Measurements from ENCODE around the gene DMRTB1. TPM values are rescaled to one million over a fixed set of nuclear protein-coding genes. Genes with fewer than 3 reads are reported as not detected.

The DMRTB1 gene
- total and polyA plus RNA-seq, 2 experiments from 2014 or later, result not detected

DNA sequence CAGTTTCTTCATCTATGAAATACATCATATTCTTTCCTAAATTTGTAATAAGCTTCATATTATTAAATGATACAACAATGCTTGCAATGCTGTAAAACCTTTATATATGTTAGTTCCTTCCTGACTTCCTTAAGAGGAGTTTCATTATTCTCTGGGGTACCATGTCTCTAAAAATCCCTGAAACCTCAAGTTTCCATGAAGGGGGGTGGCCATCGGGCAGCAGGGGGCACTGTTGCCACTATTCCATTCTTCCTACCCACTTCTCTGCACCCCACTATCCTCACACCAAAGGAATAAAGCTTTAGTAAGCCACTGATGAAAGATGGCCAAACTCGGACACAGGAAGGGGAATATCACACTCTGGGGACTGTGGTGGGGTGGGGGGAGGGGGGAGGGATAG is 9.0 kb upstream of the DMRTB1 start:
- H4K20me1 ChIP-seq (ENCODE audit: insufficient read depth, poor library complexity, severe bottlenecking), result no peaks in the 10 kb centered on the region
- no peaks in the 10 kb centered on the region for H3K9me2 ChIP-seq (replicated peaks; ENCODE audit: insufficient read depth)
- H3K9me3 ChIP-seq (ENCODE audit: low read depth), result no peaks in the 10 kb centered on the region
- WGBS (ENCODE audit: low lambda C conversion rate, missing lambda C conversion rate), result 47% methylated on average over 2 of the region's 2 CpGs
- no peak overlapping the region for H3K27ac ChIP-seq
- no peak overlapping the region for H2AFZ ChIP-seq
- no peak overlapping the region for H3K4me3 ChIP-seq
- H3K4me2 ChIP-seq, result no peak overlapping the region
- no peaks in the 10 kb centered on the region for H3K36me3 ChIP-seq (replicated peaks; ENCODE audit: insufficient read depth, low read depth)
- H3K27me3 ChIP-seq, result no peaks in the 10 kb centered on the region
- H3K4me1 ChIP-seq (ENCODE audit: insufficient read depth), result no peaks in the 10 kb centered on the region
- H3K79me2 ChIP-seq, result no peaks in the 10 kb centered on the region
- TF ChIP-seq EZH2 (IDR thresholded peaks at IDR 0.05; ENCODE audit: borderline replicate concordance), result no peak
- TF ChIP-seq, protein P1, sequence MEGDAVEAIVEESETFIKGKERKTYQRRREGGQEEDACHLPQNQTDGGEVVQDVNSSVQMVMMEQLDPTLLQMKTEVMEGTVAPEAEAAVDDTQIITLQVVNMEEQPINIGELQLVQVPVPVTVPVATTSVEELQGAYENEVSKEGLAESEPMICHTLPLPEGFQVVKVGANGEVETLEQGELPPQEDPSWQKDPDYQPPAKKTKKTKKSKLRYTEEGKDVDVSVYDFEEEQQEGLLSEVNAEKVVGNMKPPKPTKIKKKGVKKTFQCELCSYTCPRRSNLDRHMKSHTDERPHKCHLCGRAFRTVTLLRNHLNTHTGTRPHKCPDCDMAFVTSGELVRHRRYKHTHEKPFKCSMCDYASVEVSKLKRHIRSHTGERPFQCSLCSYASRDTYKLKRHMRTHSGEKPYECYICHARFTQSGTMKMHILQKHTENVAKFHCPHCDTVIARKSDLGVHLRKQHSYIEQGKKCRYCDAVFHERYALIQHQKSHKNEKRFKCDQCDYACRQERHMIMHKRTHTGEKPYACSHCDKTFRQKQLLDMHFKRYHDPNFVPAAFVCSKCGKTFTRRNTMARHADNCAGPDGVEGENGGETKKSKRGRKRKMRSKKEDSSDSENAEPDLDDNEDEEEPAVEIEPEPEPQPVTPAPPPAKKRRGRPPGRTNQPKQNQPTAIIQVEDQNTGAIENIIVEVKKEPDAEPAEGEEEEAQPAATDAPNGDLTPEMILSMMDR (IDR thresholded peaks at IDR 0.05; ENCODE audit: poor library complexity), result peak; percentile 28
- no peak for TF ChIP-seq EZH2phosphoT487 (IDR thresholded peaks at IDR 0.05; ENCODE audit: low read depth, severe bottlenecking, unreplicated experiment)
- no peak for DNase-seq (ENCODE audit: low spot score)

GRCh38 chr1:53454019-53454418 is 5.2 kb upstream of the DMRTB1 start:
- WGBS (ENCODE audit: low lambda C conversion rate, missing lambda C conversion rate), result 98% methylated on average over 3 of the region's 3 CpGs
- Histone ChIP-seq H2AFZ (no peak overlapping the region), H3K79me2 (no peaks in the 10 kb centered on the region), H3K27me3 (no peaks in the 10 kb centered on the region), H3K9me2 (replicated peaks; ENCODE audit: insufficient read depth) (no peaks in the 10 kb centered on the region), H3K27ac (no peak overlapping the region), H4K20me1 (ENCODE audit: insufficient read depth, poor library complexity, severe bottlenecking) (no peaks in the 10 kb centered on the region), H3K4me2 (no peak overlapping the region), H3K36me3 (replicated peaks; ENCODE audit: insufficient read depth, low read depth) (no peaks in the 10 kb centered on the region), H3K9me3 (ENCODE audit: low read depth) (no peaks in the 10 kb centered on the region), H3K4me1 (ENCODE audit: insufficient read depth) (no peaks in the 10 kb centered on the region), H3K4me3 (no peak overlapping the region)
- TF ChIP-seq, protein P1 (IDR thresholded peaks at IDR 0.05; ENCODE audit: poor library complexity), result no peak
- no peak for TF ChIP-seq EZH2phosphoT487 (IDR thresholded peaks at IDR 0.05; ENCODE audit: low read depth, severe bottlenecking, unreplicated experiment)
- DNase-seq (ENCODE audit: low spot score), result no peak

DNA sequence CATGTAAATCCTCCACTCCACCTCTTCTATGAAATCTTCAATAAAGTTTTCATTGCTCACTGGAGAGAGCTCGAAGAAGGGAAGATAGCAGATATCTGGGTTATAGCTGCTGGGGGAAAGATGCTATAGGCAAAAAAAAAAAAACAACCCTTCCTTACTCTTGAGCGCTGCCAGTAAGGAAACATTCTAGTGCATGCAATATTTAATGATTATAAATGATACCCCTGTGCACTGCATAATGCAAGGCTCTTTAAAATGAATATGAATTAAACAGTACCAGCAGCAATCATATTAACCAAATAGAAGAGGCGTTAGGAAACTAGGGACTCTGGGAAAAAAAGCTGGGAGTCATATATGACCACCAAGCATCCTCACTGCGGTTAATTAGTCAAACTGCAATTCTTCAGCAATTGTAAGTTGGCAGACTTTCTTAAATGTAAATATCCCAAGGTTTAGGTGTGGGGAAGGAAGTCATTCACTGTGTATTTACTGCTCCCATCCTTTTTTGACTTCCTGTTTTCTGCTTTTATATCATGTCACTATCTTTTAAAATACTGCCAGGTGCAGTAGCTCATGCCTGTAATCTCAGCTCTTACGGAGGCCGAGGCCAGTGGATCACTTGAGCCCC is 3.7 kb upstream of the DMRTB1 start:
- DNase-seq (ENCODE audit: low spot score), result no peak
- H3K27me3 ChIP-seq, result no peaks in the 10 kb centered on the region
- no peaks in the 10 kb centered on the region for H3K9me3 ChIP-seq (ENCODE audit: low read depth)
- no peak overlapping the region for H3K4me2 ChIP-seq
- H3K4me3 ChIP-seq, result no peak overlapping the region
- no peaks in the 10 kb centered on the region for H3K36me3 ChIP-seq (replicated peaks; ENCODE audit: insufficient read depth, low read depth)
- TF ChIP-seq, protein P1 (IDR thresholded peaks at IDR 0.05; ENCODE audit: poor library complexity), result no peak
- TF ChIP-seq EZH2phosphoT487 (IDR thresholded peaks at IDR 0.05; ENCODE audit: low read depth, severe bottlenecking, unreplicated experiment) (no peak), EZH2 (IDR thresholded peaks at IDR 0.05; ENCODE audit: borderline replicate concordance) (no peak)
- H3K79me2 ChIP-seq, result no peaks in the 10 kb centered on the region
- H2AFZ ChIP-seq, result no peak overlapping the region
- H4K20me1 ChIP-seq (ENCODE audit: insufficient read depth, poor library complexity, severe bottlenecking), result no peaks in the 10 kb centered on the region
- no peaks in the 10 kb centered on the region for H3K9me2 ChIP-seq (replicated peaks; ENCODE audit: insufficient read depth)
- no peak overlapping the region for H3K27ac ChIP-seq
- 91% methylated on average over 6 of the region's 6 CpGs for WGBS (ENCODE audit: low lambda C conversion rate, missing lambda C conversion rate)
- no peaks in the 10 kb centered on the region for H3K4me1 ChIP-seq (ENCODE audit: insufficient read depth)
